ENCODE measurements around the gene USP25. TPM values are rescaled to one million over a fixed set of nuclear protein-coding genes. Genes with fewer than 3 reads are reported as not detected.

The USP25 gene
- total RNA-seq, 1 experiment from 2014 or later, result 35.1 TPM

- TF ChIP-seq CTCF (conservative IDR thresholded peaks at IDR 0.05), result no peak
- H3K4ac ChIP-seq (ENCODE audit: low read depth, low read length), result no peak overlapping the region
- no peak overlapping the region for H3T11ph ChIP-seq (ENCODE audit: low read length)
- no peaks in the 10 kb centered on the region for H3K9me3 Mint-ChIP-seq
- no peak overlapping the region for H3K18ac ChIP-seq (ENCODE audit: insufficient read length, low read depth, low read length)
- no peak overlapping the region for H2BK20ac ChIP-seq (ENCODE audit: low read depth, low read length, poor library complexity, severe bottlenecking)
- H3K4me1 Mint-ChIP-seq, result peaks cover 18 to 29% of the 10 kb centered on the region in 2 experiments
- peaks cover 5% of the 10 kb centered on the region; the same call in 1 of the 2 replicates for H3K27me3 Mint-ChIP-seq (ENCODE audit: low read depth)
- H2BK120ac ChIP-seq (ENCODE audit: low read depth, low read length, poor library complexity, severe bottlenecking), result no peak overlapping the region
- H3K4me2 ChIP-seq (ENCODE audit: insufficient read depth, insufficient read length, low read length), result no peak overlapping the region
- H2BK15ac ChIP-seq (ENCODE audit: low read depth, low read length), result no peak overlapping the region
- H3K4me1 ChIP-seq (ENCODE audit: insufficient read depth, low read length), result no peaks in the 10 kb centered on the region; the same call in 1 of the 2 replicates
- H4K8ac ChIP-seq (replicated peaks; ENCODE audit: insufficient read length, low read depth, low read length), result no peak overlapping the region
- no peak for DNase-seq
- H3K56ac ChIP-seq (ENCODE audit: insufficient read length, low read depth, low read length), result no peak overlapping the region
- H4K20me1 ChIP-seq (ENCODE audit: control insufficient read depth, insufficient read depth, insufficient read length), result no peaks in the 10 kb centered on the region
- no peak overlapping the region for H3K14ac ChIP-seq (ENCODE audit: insufficient read depth, low read length)
- no peak overlapping the region for H3K27ac Mint-ChIP-seq
- H4K5ac ChIP-seq (ENCODE audit: insufficient read length, low read depth, low read length), result no peak overlapping the region
- peaks cover 11% of the 10 kb centered on the region; the same call in 1 of the 2 replicates for H3K79me2 ChIP-seq (ENCODE audit: insufficient read depth, low read length)
- no peaks in the 10 kb centered on the region for H3K9me3 ChIP-seq (ENCODE audit: control insufficient read depth, low read depth, low read length)
- no peak overlapping the region for H3K4me3 Mint-ChIP-seq
- no peak overlapping the region for H2AK5ac ChIP-seq (ENCODE audit: insufficient read length, low read length)
- H3K9ac ChIP-seq (ENCODE audit: extremely low read depth, insufficient read length, low read length), result no peak overlapping the region
- H3K27me3 ChIP-seq (ENCODE audit: insufficient read depth, low read length), result no peaks in the 10 kb centered on the region
- WGBS (ENCODE audit: extremely low coverage, insufficient read length, low lambda C conversion rate), result no CpG with 5 or more reads among the region's 3 CpGs
- peaks cover 0 to 3% (median 0%) of the 10 kb centered on the region in 3 experiments; a peak in 1 of 7 replicates for H3K36me3 Mint-ChIP-seq (ENCODE audit: insufficient read depth in 1 of 3, low read depth in 3 of 3)
- H3K23ac ChIP-seq (ENCODE audit: insufficient read length, low read depth, low read length), result no peak overlapping the region
- no peaks in the 10 kb centered on the region for H3K79me1 ChIP-seq (ENCODE audit: insufficient read depth, low read depth, low read length, poor library complexity, severe bottlenecking)
- H2AFZ ChIP-seq (ENCODE audit: low read length), result no peak overlapping the region
- no peak overlapping the region for H2BK12ac ChIP-seq (ENCODE audit: insufficient read length, low read depth, low read length)
- no peak overlapping the region for H4K91ac ChIP-seq (ENCODE audit: insufficient read length, low read depth, low read length)
- H3K27ac ChIP-seq (ENCODE audit: insufficient read length, low read depth, low read length), result no peak overlapping the region
- no peak overlapping the region for H2BK5ac ChIP-seq (ENCODE audit: insufficient read length, low read length)
- peaks cover 7% of the 10 kb centered on the region for H3K23me2 ChIP-seq (ENCODE audit: insufficient read length, low read depth, low read length, poor library complexity, severe bottlenecking)
Observed at GRCh38 chr21:15728046-15728445, 1.7 kb upstream of the USP25 start.
